GM12878 (cell line): Measurements from ENCODE around the gene HS6ST3. TPM values are rescaled to one million over a fixed set of nuclear protein-coding genes. Genes with fewer than 3 reads are reported as not detected.

Experiments used
- ATAC-seq: fragments of 200-7000 bp; cut with Tn5 transposase; 3 replicates; pipeline ENCODE4 v1.9.1; 2020; ENCODE audit warnings: mild to moderate bottlenecking, moderate library complexity
- BruUV-seq: library from RNA; stranded (reverse); fragments of 400-500 nt; replicated peaks from 2 replicates; lab custom pipeline; 2021; lab: Mats Ljungman, UMichigan
- CTCF ChIA-PET: fragments of 300-600 bp; sonication (Branson Sonifier 250); formaldehyde crosslinking; extraction: SDS; loops from one replicate; lab custom pipeline; 2021; ENCODE audit warnings: inconsistent platforms; lab: Yijun Ruan, JAX
- POLR2A ChIA-PET: fragments of 350-600 bp; formaldehyde crosslinking; extraction: SDS; loops from one replicate; lab custom pipeline; 2021; ENCODE audit warnings: inconsistent platforms; lab: Charles Lee
- RAD21 ChIA-PET: fragments of 300-600 bp; sonication (Branson Sonifier 250); formaldehyde crosslinking; loops from one replicate; lab custom pipeline; 2023; ENCODE audit warnings: antibody characterized with exemption; ENCODE audit not compliant: unreplicated experiment; lab: Charles Lee
- SMC1A ChIA-PET: fragments of 300-600 bp; sonication (Branson Sonifier 250); formaldehyde crosslinking; loops from one replicate; lab custom pipeline; 2023; ENCODE audit not compliant: unreplicated experiment, uncharacterized antibody; lab: Charles Lee
- DNase-seq: peaks from one replicate; pipeline ENCODE4 v3.0.0-alpha.2; 2011; ENCODE audit warnings: low read depth, low spot score
- FAIRE-seq: peaks from 3 replicates; lab custom pipeline; 2011; peaks lifted over from hg19 to GRCh38; lab: Jason Lieb, UNC
- H2AFZ ChIP-seq: 2 replicates; pipeline ENCODE4 v1.6.0; 2011; ENCODE audit warnings: low read depth, low read length, control low read depth; ENCODE audit not compliant: control insufficient read depth
- H3K27ac ChIP-seq: 2 replicates; pipeline ENCODE4 v1.5.1; 2011; ENCODE audit warnings: control low read depth; ENCODE audit not compliant: control insufficient read depth, insufficient read depth
- H3K27me3 ChIP-seq, 2 experiments: replicated peaks in 1 of 2; 2 replicates each; pipeline versions ENCODE4 v1.6.0 to v1.6.1; 2011; ENCODE audit warnings: low read length in 1 of 2; ENCODE audit not compliant: control insufficient read depth in 2 of 2, insufficient read depth in 2 of 2
- H3K36me3 ChIP-seq, 2 experiments: 2 replicates each; pipeline ENCODE4 v1.5.1; 2011; ENCODE audit warnings: low read length in 1 of 2; ENCODE audit not compliant: control insufficient read depth in 2 of 2, insufficient read depth in 2 of 2
- H3K4me1 ChIP-seq: 2 replicates; pipeline ENCODE4 v1.6.1; 2011; ENCODE audit warnings: mild to moderate bottlenecking, low read length, moderate library complexity, mixed read lengths; ENCODE audit not compliant: control insufficient read depth, insufficient read depth
- H3K4me2 ChIP-seq: 2 replicates; pipeline ENCODE4 v1.6.0; 2011; ENCODE audit warnings: control low read depth; ENCODE audit not compliant: control insufficient read depth, insufficient read depth
- H3K4me3 ChIP-seq: fragments of 200-600 bp; sonication (generic); 2 replicates; pipeline ENCODE4 v1.5.1; 2016
- H3K79me2 ChIP-seq: 2 replicates; pipeline ENCODE4 v1.6.0; 2011; ENCODE audit warnings: low read length; ENCODE audit not compliant: control insufficient read depth, insufficient read depth
- H3K9ac ChIP-seq: 2 replicates; pipeline ENCODE4 v1.8.0; 2011; ENCODE audit warnings: low read length, control low read depth, mixed read lengths; ENCODE audit not compliant: control insufficient read depth, insufficient read depth
- H3K9me3 ChIP-seq: replicated peaks from 3 replicates; pipeline ENCODE4 v1.5.1; 2011; ENCODE audit warnings: mild to moderate bottlenecking, low read length; ENCODE audit not compliant: control insufficient read depth, insufficient read depth
- H4K20me1 ChIP-seq: 2 replicates; pipeline ENCODE4 v1.6.0; 2011; ENCODE audit not compliant: control insufficient read depth, insufficient read depth
- CHD2 ChIP-seq: IDR thresholded peaks from 2 replicates; pipeline ENCODE4 v1.6.1; 2011; ENCODE audit warnings: low read depth, low read length, improper control_type of control experiment, borderline replicate concordance
- GATAD2B ChIP-seq: fragments of 450-650 bp; conservative IDR thresholded peaks from 2 replicates; pipeline ENCODE4 v1.6.1; 2017; ENCODE audit warnings: low read depth, mild to moderate bottlenecking, moderate library complexity
- MAX ChIP-seq: IDR thresholded peaks from 2 replicates; pipeline ENCODE4 v1.6.1; 2012; ENCODE audit warnings: low read depth, low read length, improper control_type of control experiment
- RBBP5 ChIP-seq: fragments of 200-600 bp; sonication (generic); conservative IDR thresholded peaks from 2 replicates; pipeline ENCODE4 v1.6.1; 2016
- STAT1 ChIP-seq: fragments of 450-650 bp; conservative IDR thresholded peaks from 2 replicates; pipeline ENCODE4 v1.6.1; 2014; ENCODE audit warnings: antibody characterized with exemption, mild to moderate bottlenecking
- STAT3 ChIP-seq: IDR thresholded peaks from 2 replicates; pipeline ENCODE4 v1.6.1; 2011; ENCODE audit warnings: low read depth, low read length, improper control_type of control experiment
- TCF7 ChIP-seq: IDR thresholded peaks from 2 replicates; pipeline ENCODE4 v1.6.1; 2014; ENCODE audit warnings: antibody characterized with exemption, borderline replicate concordance
- ZBTB4 ChIP-seq: fragments of 450-650 bp; formaldehyde crosslinking; IDR thresholded peaks from 2 replicates; pipeline ENCODE4 v1.4.0; 2022; ENCODE audit warnings: mild to moderate bottlenecking, moderate library complexity
- WGBS: methylation state at CpG from one replicate; pipeline ENCODE4 v1.1.6; 2016; ENCODE audit warnings: low lambda C conversion rate; ENCODE audit not compliant: insufficient replicate concordance, insufficient coverage; ENCODE audit errors: missing lambda C conversion rate; 5-methylcytosine and 5-hydroxymethylcytosine counted together
- in situ Hi-C: fragments of 300-500 bp; cut with MboI; formaldehyde crosslinking; loops from 9 replicates; pipeline ENCODE4 v1.14.3; 2018; ENCODE audit warnings: mixed read lengths
- intact Hi-C: fragments of 100-400 bp; cut with micrococcal nuclease; formaldehyde crosslinking; loops from one replicate; pipeline ENCODE4 v1.14.2; 2022; ENCODE audit not compliant: unreplicated experiment
- polyA plus RNA-seq, 11 experiments: library from polyadenylated mRNA; depleted of rRNA in 4 of 11; unstranded in 6 of 11; stranded (reverse) in 5 of 11; fragments of >200 nt; fragmentation: Nextera tagmentation in 4 of 11; fragmentation: Illumina TruSeq in 1 of 11; extraction: Ambion mirVana in 4 of 11; extraction: Trizol in 1 of 11; gene quantifications; 1 replicate in 1 of 11; 2 replicates in 10 of 11; pipeline versions ENCODE4 v1.2.1 to v1.2.3, GENCODE V29; 2011 to 2016; ENCODE audit warnings: inconsistent platforms in 2 of 11, missing spikeins in 2 of 11, low read depth in 1 of 11
- total RNA-seq, 4 experiments: library from RNA; depleted of rRNA in 3 of 4; stranded (reverse); fragments of >200 nt in 3 of 4; fragmentation: Illumina TruSeq in 1 of 4; extraction: Trizol in 1 of 4; gene quantifications; 2 replicates each; pipeline versions ENCODE4 v1.2.1 to v1.2.3, GENCODE V29; 2013 to 2021

The HS6ST3 gene
- total and polyA plus RNA-seq, 10 of the 15 experiments (the other 5 are each of a cell fraction or from before 2014, with no cell fraction given): under 0.01 to 2.9 TPM; not detected in 8

GRCh38 chr13:96728463-96728862, 638.6 kb downstream of the HS6ST3 start:
- 0% methylated on average over 2 of the region's 2 CpGs for WGBS
- BruUV-seq: no TSS peak
- no peaks in the 10 kb centered on the region for H3K79me2 ChIP-seq
- no peak for TF ChIP-seq GATAD2B
- no peak for TF ChIP-seq STAT1
- TF ChIP-seq CHD2: no peak
- TF ChIP-seq TCF7: no peak
- no peak for TF ChIP-seq ZBTB4 (CRISPR knock-in tag)
- no peak for TF ChIP-seq MAX
- no peak for TF ChIP-seq STAT3
- TF ChIP-seq RBBP5: no peak
- no peak overlapping the region for H2AFZ ChIP-seq
- no peak overlapping the region for H3K9ac ChIP-seq
- no peak overlapping the region for H3K4me2 ChIP-seq
- H3K4me1 ChIP-seq: no peaks in the 10 kb centered on the region
- no peak for ATAC-seq
- SMC1A ChIA-PET: no interaction called here
- intact Hi-C loops (no loop called here), in situ Hi-C loops (no loop called here)
- CTCF ChIA-PET: no interaction called here
- H3K27ac ChIP-seq: no peak overlapping the region
- H3K36me3 ChIP-seq: no peaks in the 10 kb centered on the region
- no peaks in the 10 kb centered on the region for H3K9me3 ChIP-seq
- H3K4me3 ChIP-seq: no peak overlapping the region
- POLR2A ChIA-PET: no interaction called here
- DNase-seq: no peak
- no peaks in the 10 kb centered on the region for H3K27me3 ChIP-seq
- no peaks in the 10 kb centered on the region for H4K20me1 ChIP-seq
- RAD21 ChIA-PET: no interaction called here
- no peak for FAIRE-seq
